Natural killer cell (primary cell): ENCODE results near the gene TMEM119. TPM values are rescaled to one million over a fixed set of nuclear protein-coding genes. Genes with fewer than 3 reads are reported as not detected.

Experiments used
- ATAC-seq, 3 donors: fragments of 150-1000 bp in 2 of 3; fragments of 200-7000 bp in 1 of 3; cut with Tn5 transposase; 1 replicate in 1 of 3; 2 replicates in 2 of 3; pipeline ENCODE4 v1.10.0; 2021; ENCODE audit warnings: mild to moderate bottlenecking in 2 of 3, moderate library complexity in 2 of 3
- DNase-seq, 2 donors: peaks; one replicate each; pipeline versions ENCODE4 v3.0.0 to v3.0.0-alpha.2; 2013 to 2021; ENCODE audit warnings: mixed read lengths in 1 of 2
- H3K27ac ChIP-seq: one replicate; pipeline ENCODE4 v1.5.1; 2013; ENCODE audit warnings: mild to moderate bottlenecking, low read length
- H3K27me3 ChIP-seq: one replicate; pipeline ENCODE4 v1.6.1; 2013; ENCODE audit warnings: low read length; ENCODE audit not compliant: control insufficient read depth, insufficient read depth
- H3K36me3 ChIP-seq: one replicate; pipeline ENCODE4 v1.6.1; 2013; ENCODE audit warnings: low read length; ENCODE audit not compliant: control insufficient read depth, insufficient read depth
- H3K4me1 ChIP-seq: one replicate; pipeline ENCODE4 v1.6.1; 2013; ENCODE audit warnings: low read length; ENCODE audit not compliant: control insufficient read depth, insufficient read depth
- H3K4me3 ChIP-seq: one replicate; pipeline ENCODE4 v1.5.1; 2013; ENCODE audit warnings: low read length
- H3K9me3 ChIP-seq: one replicate; pipeline ENCODE4 v1.6.1; 2013; ENCODE audit warnings: low read length; ENCODE audit not compliant: control insufficient read depth, insufficient read depth
- H3K27ac Mint-ChIP-seq, 2 donors: one replicate each; pipeline ENCODE4 v1.8.0; 2022; ENCODE audit warnings: mild to moderate bottlenecking in 2 of 2, mixed read lengths in 2 of 2, moderate library complexity in 1 of 2
- H3K27me3 Mint-ChIP-seq, 2 donors: one replicate each; pipeline ENCODE4 v1.8.0; 2022; ENCODE audit warnings: low read depth in 2 of 2, mixed read lengths in 2 of 2
- H3K36me3 Mint-ChIP-seq: one replicate; pipeline ENCODE4 v1.8.0; 2022; ENCODE audit warnings: mixed read lengths
- H3K4me1 Mint-ChIP-seq, 2 donors: one replicate each; pipeline ENCODE4 v1.8.0; 2022; ENCODE audit warnings: mixed read lengths in 2 of 2
- H3K4me3 Mint-ChIP-seq: one replicate; pipeline ENCODE4 v1.8.0; 2022; ENCODE audit warnings: mild to moderate bottlenecking, moderate library complexity, mixed read lengths
- H3K9me3 Mint-ChIP-seq, 2 donors: one replicate each; pipeline ENCODE4 v1.8.0; 2022; ENCODE audit warnings: mixed read lengths in 2 of 2
- WGBS: methylation state at CpG from one replicate; pipeline ENCODE4 v1.1.7; 2013; ENCODE audit warnings: missing lambda C conversion rate; ENCODE audit not compliant: insufficient coverage; 5-methylcytosine and 5-hydroxymethylcytosine counted together
- intact Hi-C: fragments of 100-400 bp; cut with micrococcal nuclease; formaldehyde crosslinking; loops from one replicate; pipeline ENCODE4 v1.14.2; 2022
- total RNA-seq, 4 donors: library from RNA; stranded (reverse); fragments of 120-200 nt in 1 of 4; gene quantifications; one replicate each; pipeline versions ENCODE4 v1.2.3 to v1.2.4, GENCODE V29; 2013 to 2022
- TF ChIP-seq, protein P1 (sequence below): fragments of 200-600 bp; IDR thresholded peaks from one replicate; pipeline ENCODE4 v1.8.0; 2022; ENCODE audit warnings: antibody characterized with exemption

Gene TMEM119
- total RNA-seq, 3 donors from 2014 or later (not counting 1 experiment from before 2014, with no cell fraction given), result 0.70 to 3.4 (median 0.71) TPM

DNA sequence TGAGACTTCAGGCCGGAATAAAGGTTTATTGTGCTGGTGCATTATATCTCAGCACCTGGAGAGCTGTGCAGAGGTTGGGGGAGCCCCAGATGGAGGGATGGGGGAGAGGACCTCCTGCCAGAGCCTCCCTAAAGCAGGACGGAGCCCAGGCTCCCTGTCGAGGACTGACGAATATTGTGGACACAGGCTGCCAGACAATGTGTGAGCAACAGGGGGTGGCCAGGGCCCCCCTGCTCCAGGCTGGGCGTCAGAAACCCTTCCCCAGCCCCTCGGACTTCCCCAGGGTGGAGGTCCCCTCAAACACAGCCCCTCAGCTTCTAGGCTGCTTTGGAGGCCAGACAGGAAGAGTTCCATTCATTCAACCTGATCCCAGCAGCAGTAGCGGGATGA lies 8.0 kb downstream of the TMEM119 start:
- 82% methylated on average over 7 of the region's 7 CpGs for WGBS
- TF ChIP-seq, protein P1, sequence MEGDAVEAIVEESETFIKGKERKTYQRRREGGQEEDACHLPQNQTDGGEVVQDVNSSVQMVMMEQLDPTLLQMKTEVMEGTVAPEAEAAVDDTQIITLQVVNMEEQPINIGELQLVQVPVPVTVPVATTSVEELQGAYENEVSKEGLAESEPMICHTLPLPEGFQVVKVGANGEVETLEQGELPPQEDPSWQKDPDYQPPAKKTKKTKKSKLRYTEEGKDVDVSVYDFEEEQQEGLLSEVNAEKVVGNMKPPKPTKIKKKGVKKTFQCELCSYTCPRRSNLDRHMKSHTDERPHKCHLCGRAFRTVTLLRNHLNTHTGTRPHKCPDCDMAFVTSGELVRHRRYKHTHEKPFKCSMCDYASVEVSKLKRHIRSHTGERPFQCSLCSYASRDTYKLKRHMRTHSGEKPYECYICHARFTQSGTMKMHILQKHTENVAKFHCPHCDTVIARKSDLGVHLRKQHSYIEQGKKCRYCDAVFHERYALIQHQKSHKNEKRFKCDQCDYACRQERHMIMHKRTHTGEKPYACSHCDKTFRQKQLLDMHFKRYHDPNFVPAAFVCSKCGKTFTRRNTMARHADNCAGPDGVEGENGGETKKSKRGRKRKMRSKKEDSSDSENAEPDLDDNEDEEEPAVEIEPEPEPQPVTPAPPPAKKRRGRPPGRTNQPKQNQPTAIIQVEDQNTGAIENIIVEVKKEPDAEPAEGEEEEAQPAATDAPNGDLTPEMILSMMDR, result no peak
- no peak overlapping the region for H3K27ac ChIP-seq
- H3K36me3 Mint-ChIP-seq, result no peaks in the 10 kb centered on the region
- H3K27me3 ChIP-seq, result no peaks in the 10 kb centered on the region
- H3K9me3 Mint-ChIP-seq, result no peaks in the 10 kb centered on the region
- H3K36me3 ChIP-seq, result no peaks in the 10 kb centered on the region
- H3K4me3 Mint-ChIP-seq, result no peak overlapping the region
- DNase-seq (no peak), ATAC-seq (no peak)
- H3K4me1 Mint-ChIP-seq, result no peaks in the 10 kb centered on the region
- no peaks in the 10 kb centered on the region for H3K9me3 ChIP-seq
- peaks cover 0 to 1% of the 10 kb centered on the region in 2 donors for H3K27me3 Mint-ChIP-seq
- no peaks in the 10 kb centered on the region for H3K4me1 ChIP-seq
- no peak overlapping the region for H3K4me3 ChIP-seq
- intact Hi-C loops, result no loop called here
- H3K27ac Mint-ChIP-seq, result no peak overlapping the region

DNA sequence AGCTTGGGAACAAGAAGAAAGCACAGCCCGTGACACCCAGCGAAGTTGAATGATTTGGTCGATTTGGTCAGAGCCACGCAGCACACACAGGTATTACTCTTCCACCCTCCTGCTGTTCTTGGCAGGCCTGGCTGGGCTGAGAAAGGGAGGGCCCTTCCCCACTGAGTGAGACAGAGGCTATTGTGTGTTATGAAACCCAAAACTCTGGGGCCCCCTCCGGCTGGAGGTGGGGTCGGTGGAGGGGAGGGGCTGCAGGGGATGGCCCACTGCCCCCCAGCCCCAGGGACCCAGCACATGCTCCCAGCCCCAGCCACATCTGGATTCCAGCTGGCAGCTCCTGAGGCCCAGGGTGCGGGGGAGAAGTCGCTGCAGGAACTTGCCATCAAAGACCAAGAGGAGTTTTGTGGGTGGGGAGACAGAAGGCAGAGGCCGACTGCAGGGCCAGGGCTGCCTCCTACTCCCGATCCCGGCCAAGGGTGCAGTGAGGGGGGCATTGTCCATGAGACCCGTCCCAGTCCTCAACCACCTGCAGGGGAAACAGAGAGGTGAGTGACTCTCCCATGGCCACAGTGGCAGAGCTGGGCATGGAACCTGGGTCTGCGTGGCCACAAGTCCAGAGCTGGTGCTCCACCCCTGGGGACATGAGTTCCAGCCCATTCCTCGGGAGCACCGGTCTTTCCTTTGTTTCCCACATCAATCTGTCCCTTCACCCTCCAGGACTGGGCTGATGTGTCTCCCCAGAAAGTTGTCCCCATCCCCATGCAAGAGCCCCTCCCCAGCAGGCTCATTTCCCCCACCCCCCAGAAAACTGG lies 8.7 kb downstream of the TMEM119 start:
- H3K4me3 Mint-ChIP-seq, result no peak overlapping the region
- intact Hi-C loops, result no loop called here
- H3K9me3 Mint-ChIP-seq, result no peaks in the 10 kb centered on the region
- WGBS, result 72% methylated on average over 15 of the region's 15 CpGs
- TF ChIP-seq, protein P1, result no peak
- no peaks in the 10 kb centered on the region for H3K9me3 ChIP-seq
- H3K4me1 Mint-ChIP-seq, result no peaks in the 10 kb centered on the region
- no peaks in the 10 kb centered on the region for H3K4me1 ChIP-seq
- ATAC-seq (no peak), DNase-seq (no peak)
- H3K36me3 Mint-ChIP-seq, result no peaks in the 10 kb centered on the region
- H3K27me3 Mint-ChIP-seq, result peaks cover 0 to 4% of the 10 kb centered on the region in 2 donors
- H3K4me3 ChIP-seq, result no peak overlapping the region
- H3K27me3 ChIP-seq, result no peaks in the 10 kb centered on the region
- H3K27ac ChIP-seq, result no peak overlapping the region
- no peak overlapping the region for H3K27ac Mint-ChIP-seq
- no peaks in the 10 kb centered on the region for H3K36me3 ChIP-seq

DNA sequence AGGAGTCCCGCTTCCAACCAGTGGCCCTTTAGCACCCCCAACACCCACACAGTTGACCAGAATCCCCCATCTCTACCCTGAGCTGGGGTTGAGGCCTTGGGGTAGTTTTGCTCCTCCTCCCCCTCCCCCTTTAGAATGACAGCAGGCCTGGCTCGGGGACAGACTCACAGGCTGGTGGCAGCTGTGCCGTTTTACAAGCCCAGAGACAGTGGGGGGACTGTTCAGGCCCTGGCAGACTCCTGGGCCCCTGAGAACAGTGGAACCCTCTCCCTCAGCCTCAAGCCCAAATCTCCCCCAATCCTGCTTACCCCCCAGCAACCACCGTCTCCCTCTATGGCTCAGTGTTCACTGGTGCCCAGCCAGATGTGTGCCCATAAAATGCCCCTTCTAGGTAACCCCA lies 10.1 kb downstream of the TMEM119 start:
- Histone ChIP-seq H3K36me3 (no peaks in the 10 kb centered on the region), H3K27me3 (no peaks in the 10 kb centered on the region), H3K4me3 (no peak overlapping the region), H3K9me3 (no peaks in the 10 kb centered on the region), H3K27ac (no peak overlapping the region), H3K4me1 (no peaks in the 10 kb centered on the region)
- 88% methylated on average over 4 of the region's 4 CpGs for WGBS
- H3K36me3 Mint-ChIP-seq, result no peaks in the 10 kb centered on the region
- intact Hi-C loops, result no loop called here
- H3K27me3 Mint-ChIP-seq, result peaks cover 0 to 4% of the 10 kb centered on the region in 2 donors
- TF ChIP-seq, protein P1, result no peak
- H3K27ac Mint-ChIP-seq, result no peak overlapping the region
- no peaks in the 10 kb centered on the region for H3K9me3 Mint-ChIP-seq
- H3K4me3 Mint-ChIP-seq, result no peak overlapping the region
- no peaks in the 10 kb centered on the region for H3K4me1 Mint-ChIP-seq
- ATAC-seq (no peak), DNase-seq (no peak)

DNA sequence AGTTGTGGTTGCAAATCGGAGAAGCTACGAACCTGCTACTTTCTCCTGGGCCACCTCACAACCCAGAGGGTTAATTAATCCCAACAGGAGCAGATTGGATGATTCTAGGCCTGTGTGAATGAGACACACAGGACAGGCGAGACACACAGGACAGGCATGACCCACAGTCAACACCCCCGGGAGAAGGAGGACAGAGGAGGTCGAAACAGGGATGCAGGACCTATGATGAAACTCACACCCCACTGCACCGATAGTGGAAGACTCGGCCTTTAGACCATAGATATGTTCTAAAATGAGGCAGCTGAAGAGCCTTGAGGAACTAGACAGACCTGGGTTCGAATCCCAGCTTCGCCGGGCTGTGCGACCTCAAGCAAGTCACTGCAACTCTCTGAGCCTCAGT lies 11.6 kb downstream of the TMEM119 start:
- H3K27me3 Mint-ChIP-seq, result peaks cover 0 to 4% of the 10 kb centered on the region in 2 donors
- Histone ChIP-seq H3K27ac (no peak overlapping the region), H3K9me3 (no peaks in the 10 kb centered on the region), H3K27me3 (no peaks in the 10 kb centered on the region), H3K4me1 (no peaks in the 10 kb centered on the region), H3K4me3 (no peak overlapping the region), H3K36me3 (no peaks in the 10 kb centered on the region)
- H3K36me3 Mint-ChIP-seq, result no peaks in the 10 kb centered on the region
- 92% methylated on average over 11 of the region's 11 CpGs for WGBS
- H3K9me3 Mint-ChIP-seq, result no peaks in the 10 kb centered on the region
- TF ChIP-seq, protein P1, result no peak
- ATAC-seq (no peak), DNase-seq (no peak)
- H3K4me1 Mint-ChIP-seq, result no peaks in the 10 kb centered on the region
- H3K27ac Mint-ChIP-seq, result no peak overlapping the region
- no peak overlapping the region for H3K4me3 Mint-ChIP-seq
- intact Hi-C loops, result no loop called here
